Neutrophil (primary cell): ENCODE measurements around the gene HIC2.
"Not testable (repeated sequence)": the region's sequence is repeated elsewhere in the genome, so short reads cannot be mapped to it uniquely, and the experiment has no call there.

ENCODE experiments used
- H3K27ac ChIP-seq: fragments of 200-600 bp; sonication (generic); 2 replicates; pipeline ENCODE4 v1.5.1; 2016; ENCODE audit warnings: mild to moderate bottlenecking, moderate library complexity
- H3K27me3 ChIP-seq: fragments of 200-600 bp; sonication (generic); 2 replicates; pipeline ENCODE4 v1.6.0; 2016; ENCODE audit warnings: mild to moderate bottlenecking
- H3K36me3 ChIP-seq: fragments of 200-600 bp; sonication (generic); 2 replicates; pipeline ENCODE4 v1.5.1; 2017
- H3K4me1 ChIP-seq, 2 experiments: fragments of 200-600 bp in 1 of 2; sonication (generic) in 1 of 2; 1 replicate in 1 of 2; 2 replicates in 1 of 2; pipeline versions ENCODE4 v1.5.1 to v1.6.1; 2013 to 2016; ENCODE audit warnings: low read depth in 1 of 2, low read length in 1 of 2, mild to moderate bottlenecking in 1 of 2, moderate library complexity in 1 of 2; ENCODE audit not compliant: control insufficient read depth in 1 of 2, insufficient read depth in 1 of 2
- H3K4me3 ChIP-seq, 2 experiments: fragments of 200-600 bp in 1 of 2; sonication (generic) in 1 of 2; 1 replicate in 1 of 2; 2 replicates in 1 of 2; pipeline ENCODE4 v1.5.1; 2013 to 2016; ENCODE audit warnings: low read depth in 1 of 2, low read length in 1 of 2, mild to moderate bottlenecking in 1 of 2, moderate library complexity in 1 of 2
- H3K9me3 ChIP-seq: fragments of 200-600 bp; sonication (generic); 2 replicates; pipeline ENCODE4 v1.5.1; 2016
- CTCF ChIP-seq: fragments of 200-600 bp; sonication (generic); IDR thresholded peaks from 2 replicates; pipeline ENCODE4 v1.5.1; 2016; ENCODE audit warnings: antibody characterized with exemption

The HIC2 gene

GRCh38 chr22:21442646-21443045 is 25.5 kb downstream of the HIC2 start:
- H3K9me3 ChIP-seq, H3K4me3 ChIP-seq, H3K4me1 ChIP-seq, H3K27ac ChIP-seq, H3K27me3 ChIP-seq: not testable (repeated sequence)
- peaks cover 31% of the 10 kb centered on the region for H3K36me3 ChIP-seq

DNA sequence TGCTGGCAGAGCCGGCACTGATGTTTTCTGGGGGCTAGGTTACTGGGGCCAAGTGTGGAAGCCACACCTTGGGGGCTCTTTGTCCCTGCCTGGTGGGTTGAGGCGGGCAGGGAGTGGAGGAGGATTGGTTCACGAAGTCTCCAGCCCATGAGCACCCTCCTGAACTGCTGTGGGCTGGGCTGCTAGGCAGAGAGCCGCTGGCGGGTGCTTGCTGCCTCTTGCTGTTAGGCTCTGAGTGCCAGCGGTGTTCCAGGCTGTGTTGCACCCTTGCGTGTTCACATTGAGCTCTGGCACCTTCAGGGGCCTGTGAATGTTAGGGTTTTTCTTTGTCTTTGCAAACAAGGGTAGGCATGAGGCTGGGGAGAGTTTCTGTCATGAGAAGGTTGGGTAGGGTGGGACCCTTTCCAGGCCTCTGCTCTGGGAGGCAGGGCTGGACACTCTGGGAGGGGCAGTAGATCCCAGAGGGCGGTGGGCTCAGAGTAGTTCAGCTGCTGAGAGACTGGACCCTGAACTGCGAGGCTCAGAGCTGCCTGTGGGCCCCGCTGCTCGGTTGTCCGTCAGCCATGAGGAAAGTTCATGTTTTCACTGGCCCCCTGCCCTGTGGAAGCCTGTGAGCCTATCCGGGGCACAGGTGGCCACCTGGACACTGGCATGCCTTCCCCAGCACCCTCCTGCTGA is 26.0 kb downstream of the HIC2 start:
- no peak overlapping the region for H3K4me3 ChIP-seq

GRCh38 chr22:21443735-21444421 is 26.7 kb downstream of the HIC2 start:
- no peak for TF ChIP-seq CTCF
- H3K9me3 ChIP-seq, result no peaks in the 10 kb centered on the region
- no peaks in the 10 kb centered on the region for H3K4me1 ChIP-seq
- H3K36me3 ChIP-seq, result peaks cover 35% of the 10 kb centered on the region
- no peak overlapping the region for H3K27ac ChIP-seq
- no peaks in the 10 kb centered on the region for H3K27me3 ChIP-seq
- H3K4me3 ChIP-seq, result no peak overlapping the region

More for the DNA sequence above, 26.0 kb downstream of the HIC2 start:
- H3K27me3 ChIP-seq, result no peaks in the 10 kb centered on the region
- H3K9me3 ChIP-seq, result no peaks in the 10 kb centered on the region
- peaks cover 35% of the 10 kb centered on the region for H3K36me3 ChIP-seq
- no peak overlapping the region for H3K27ac ChIP-seq
- H3K4me1 ChIP-seq, result no peaks in the 10 kb centered on the region
- TF ChIP-seq CTCF, result no peak

GRCh38 chr22:21444701-21445436 is 27.7 kb downstream of the HIC2 start:
- Histone ChIP-seq H3K4me1 (no peaks in the 10 kb centered on the region), H3K27me3 (no peaks in the 10 kb centered on the region), H3K27ac (no peak overlapping the region), H3K4me3 (no peak overlapping the region), H3K9me3 (no peaks in the 10 kb centered on the region), H3K36me3 (peaks cover 35% of the 10 kb centered on the region)
- no peak for TF ChIP-seq CTCF

DNA sequence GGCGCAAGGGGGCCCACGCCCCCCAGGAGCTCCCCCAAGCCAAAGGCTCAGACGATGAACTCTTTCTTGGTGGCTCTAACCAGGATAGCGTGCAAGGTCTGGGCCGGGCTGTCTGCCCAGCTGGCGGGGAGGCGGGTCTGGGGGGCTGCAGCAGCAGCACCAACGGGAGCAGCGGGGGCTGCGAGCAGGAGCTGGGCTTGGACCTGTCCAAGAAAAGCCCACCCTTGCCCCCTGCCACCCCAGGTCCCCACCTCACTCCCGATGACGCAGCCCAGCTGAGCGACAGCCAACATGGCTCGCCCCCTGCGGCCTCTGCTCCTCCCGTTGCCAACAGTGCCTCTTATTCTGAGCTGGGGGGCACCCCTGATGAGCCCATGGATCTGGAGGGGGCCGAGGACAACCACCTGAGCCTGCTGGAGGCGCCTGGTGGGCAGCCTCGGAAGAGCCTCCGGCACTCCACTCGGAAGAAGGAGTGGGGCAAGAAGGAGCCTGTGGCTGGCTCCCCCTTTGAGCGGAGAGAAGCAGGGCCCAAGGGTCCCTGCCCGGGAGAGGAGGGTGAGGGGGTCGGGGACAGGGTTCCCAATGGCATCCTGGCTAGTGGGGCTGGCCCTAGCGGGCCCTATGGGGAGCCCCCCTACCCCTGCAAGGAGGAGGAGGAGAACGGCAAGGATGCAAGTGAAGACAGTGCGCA is 28.4 kb downstream of the HIC2 start:
- Histone ChIP-seq H3K36me3 (peaks cover 35% of the 10 kb centered on the region), H3K4me1 (no peaks in the 10 kb centered on the region), H3K4me3 (no peak overlapping the region), H3K27ac (no peak overlapping the region), H3K9me3 (no peaks in the 10 kb centered on the region), H3K27me3 (no peaks in the 10 kb centered on the region)
- TF ChIP-seq CTCF, result no peak
